GM21367 (cell line): Measurements from ENCODE around the gene KRT17.
"Not testable (repeated sequence)": the region's sequence is repeated elsewhere in the genome, so short reads cannot be mapped to it uniquely, and the experiment has no call there.

Experiments used
- ATAC-seq: cut with Tn5 transposase; IDR thresholded peaks from one replicate; pipeline ENCODE4 v1.9.1; 2021; ENCODE audit not compliant: unreplicated experiment

KRT17 gene

GRCh38 chr17:41579484-41580243, 44.7 kb downstream of the KRT17 start:
- no peak for ATAC-seq

GRCh38 chr17:41578971-41579370, 45.4 kb downstream of the KRT17 start:
- no peak for ATAC-seq

- no peak for ATAC-seq
These were observed 45.8 kb downstream of the KRT17 start for GRCh38 chr17:41578538-41578937.

GRCh38 chr17:41576740-41577139, 47.6 kb downstream of the KRT17 start:
- not testable (repeated sequence) for ATAC-seq

GRCh38 chr17:41575336-41575735, 49.0 kb downstream of the KRT17 start:
- no peak for ATAC-seq

- ATAC-seq, result no peak
These were observed 52.6 kb downstream of the KRT17 start, which contains the start of gene KRT9 for GRCh38 chr17:41571561-41572434. KRT9 (minus strand) TSS chr17:41572059; CDS start chr17:41571992, 67 bp downstream.
